ENCODE data around the gene DEPDC7.

- TF ChIP-seq POLR2A (IDR thresholded peaks at IDR 0.05) (no peak), CTCF (IDR thresholded peaks at IDR 0.05) (no peak), POLR2AphosphoS5 (IDR thresholded peaks at IDR 0.05) (no peak)
Observed at GRCh38 chr11:33062137-33062536, 46.5 kb downstream of the DEPDC7 start.

Data from breast epithelium (tissue), 3 donors.